HepG2 (cell line): Measurements from ENCODE around the gene CMC1. TPM values are rescaled to one million over a fixed set of nuclear protein-coding genes. Genes with fewer than 3 reads are reported as not detected.

Experiments
- CREB1 ChIP-seq, 2 experiments: fragments of 450-650 bp in 1 of 2; IDR thresholded peaks; 2 replicates each; pipeline ENCODE4 v1.6.1; 2016 to 2017; ENCODE audit warnings: control low read depth in 1 of 2, mild to moderate bottlenecking in 1 of 2, missing compliant biosample characterization in 1 of 2, missing genetic modification characterization in 1 of 2
- GATA4 ChIP-seq: sonication (generic); IDR thresholded peaks from 2 replicates; pipeline ENCODE4 v1.6.1; 2016; ENCODE audit warnings: antibody characterized with exemption, low read depth, borderline replicate concordance
- IKZF4 ChIP-seq: sonication (generic); formaldehyde crosslinking; IDR thresholded peaks from 2 replicates; pipeline ENCODE4 v1.5.1; 2020; ENCODE audit warnings: borderline replicate concordance, mild to moderate bottlenecking, low read depth, missing genetic modification reagents; ENCODE audit errors: not compliant biosample characterization
- MIER2 ChIP-seq: IDR thresholded peaks from 2 replicates; pipeline ENCODE4 v1.6.1; 2016; ENCODE audit warnings: missing biosample characterization, missing genetic modification reagents
- NFATC3 ChIP-seq: sonication (generic); formaldehyde crosslinking; IDR thresholded peaks from 2 replicates; pipeline ENCODE4 v1.5.1; 2020; ENCODE audit warnings: mild to moderate bottlenecking, missing genetic modification reagents
- RFXAP ChIP-seq: sonication (generic); formaldehyde crosslinking; IDR thresholded peaks from 2 replicates; pipeline ENCODE4 v1.4.0; 2020; ENCODE audit warnings: missing genetic modification reagents, borderline replicate concordance
- SIX4 ChIP-seq: sonication (generic); formaldehyde crosslinking; IDR thresholded peaks from 2 replicates; pipeline ENCODE4 v1.4.0; 2020; ENCODE audit warnings: missing genetic modification reagents
- ZBTB7A ChIP-seq: sonication (generic); formaldehyde crosslinking; IDR thresholded peaks from 2 replicates; pipeline ENCODE4 v1.8.0; 2022; ENCODE audit warnings: mild to moderate bottlenecking, missing genetic modification reagents
- ZNF263 ChIP-seq: sonication (generic); formaldehyde crosslinking; IDR thresholded peaks from 2 replicates; pipeline ENCODE4 v1.4.0; 2020; ENCODE audit warnings: missing genetic modification reagents
- ZNF552 ChIP-seq: sonication (generic); formaldehyde crosslinking; IDR thresholded peaks from 2 replicates; pipeline ENCODE4 v1.9.0; 2022; ENCODE audit warnings: missing genetic modification reagents, mild to moderate bottlenecking, borderline replicate concordance
- ZNF589 ChIP-seq: sonication (generic); formaldehyde crosslinking; conservative IDR thresholded peaks from 2 replicates; pipeline ENCODE4 v1.8.0; 2022; ENCODE audit warnings: mild to moderate bottlenecking, moderate library complexity, missing genetic modification reagents
- ZNF792 ChIP-seq: IDR thresholded peaks from 2 replicates; pipeline ENCODE4 v1.6.1; 2016
- ZSCAN20 ChIP-seq: sonication (generic); formaldehyde crosslinking; IDR thresholded peaks from 2 replicates; pipeline ENCODE4 v1.4.0; 2020; ENCODE audit warnings: missing genetic modification reagents, mild to moderate bottlenecking, borderline replicate concordance
- ZZZ3 ChIP-seq: sonication (generic); formaldehyde crosslinking; IDR thresholded peaks from 2 replicates; pipeline ENCODE4 v1.4.0; 2020; ENCODE audit warnings: missing genetic modification reagents, mild to moderate bottlenecking, borderline replicate concordance
- polyA plus RNA-seq, 8 experiments: library from polyadenylated mRNA; depleted of rRNA in 3 of 8; stranded (reverse) in 7 of 8; unstranded in 1 of 8; fragments of >200 nt; fragmentation: Illumina TruSeq in 4 of 8; extraction: Trizol in 4 of 8; gene quantifications; 2 replicates each; pipeline versions ENCODE4 v1.2.1 to v1.2.3, GENCODE V29; 2011 to 2016; ENCODE audit warnings: low read depth in 4 of 8, missing spikeins in 1 of 8, mixed read lengths in 1 of 8; ENCODE audit not compliant: insufficient read depth in 1 of 8
- total RNA-seq, 5 experiments: library from RNA; depleted of rRNA; stranded (reverse); fragments of >200 nt; fragmentation: Illumina TruSeq; extraction: Trizol; gene quantifications; 2 replicates each; pipeline ENCODE4 v1.2.3, GENCODE V29; 2016; ENCODE audit warnings: low read depth in 1 of 5
- TF ChIP-seq, protein P1 (sequence below): sonication (generic); formaldehyde crosslinking; IDR thresholded peaks from 2 replicates; pipeline ENCODE4 v1.8.0; 2022; ENCODE audit warnings: low read depth, missing genetic modification reagents
- TF ChIP-seq, protein P2 (sequence below): sonication (generic); formaldehyde crosslinking; IDR thresholded peaks from 2 replicates; pipeline ENCODE4 v1.5.0; 2020; ENCODE audit warnings: missing genetic modification reagents, mild to moderate bottlenecking, borderline replicate concordance
- TF ChIP-seq, protein P3 (sequence below): sonication (generic); formaldehyde crosslinking; IDR thresholded peaks from 2 replicates; pipeline ENCODE4 v1.5.1; 2020; ENCODE audit warnings: mild to moderate bottlenecking, missing genetic modification reagents, borderline replicate concordance
- TF ChIP-seq, protein P4 (sequence below): sonication (generic); formaldehyde crosslinking; IDR thresholded peaks from 2 replicates; pipeline ENCODE4 v1.8.0; 2022; ENCODE audit warnings: mild to moderate bottlenecking, missing genetic modification reagents, borderline replicate concordance
- TF ChIP-seq, protein P5 (sequence below): sonication (generic); formaldehyde crosslinking; IDR thresholded peaks from 2 replicates; pipeline ENCODE4 v1.5.1; 2020; ENCODE audit warnings: mild to moderate bottlenecking, moderate library complexity, missing genetic modification reagents

Gene CMC1
- total and polyA plus RNA-seq, 2 of the 13 experiments (the other 11 are each of a cell fraction or from before 2014, with no cell fraction given), result 22.1 to 29.5 TPM

DNA sequence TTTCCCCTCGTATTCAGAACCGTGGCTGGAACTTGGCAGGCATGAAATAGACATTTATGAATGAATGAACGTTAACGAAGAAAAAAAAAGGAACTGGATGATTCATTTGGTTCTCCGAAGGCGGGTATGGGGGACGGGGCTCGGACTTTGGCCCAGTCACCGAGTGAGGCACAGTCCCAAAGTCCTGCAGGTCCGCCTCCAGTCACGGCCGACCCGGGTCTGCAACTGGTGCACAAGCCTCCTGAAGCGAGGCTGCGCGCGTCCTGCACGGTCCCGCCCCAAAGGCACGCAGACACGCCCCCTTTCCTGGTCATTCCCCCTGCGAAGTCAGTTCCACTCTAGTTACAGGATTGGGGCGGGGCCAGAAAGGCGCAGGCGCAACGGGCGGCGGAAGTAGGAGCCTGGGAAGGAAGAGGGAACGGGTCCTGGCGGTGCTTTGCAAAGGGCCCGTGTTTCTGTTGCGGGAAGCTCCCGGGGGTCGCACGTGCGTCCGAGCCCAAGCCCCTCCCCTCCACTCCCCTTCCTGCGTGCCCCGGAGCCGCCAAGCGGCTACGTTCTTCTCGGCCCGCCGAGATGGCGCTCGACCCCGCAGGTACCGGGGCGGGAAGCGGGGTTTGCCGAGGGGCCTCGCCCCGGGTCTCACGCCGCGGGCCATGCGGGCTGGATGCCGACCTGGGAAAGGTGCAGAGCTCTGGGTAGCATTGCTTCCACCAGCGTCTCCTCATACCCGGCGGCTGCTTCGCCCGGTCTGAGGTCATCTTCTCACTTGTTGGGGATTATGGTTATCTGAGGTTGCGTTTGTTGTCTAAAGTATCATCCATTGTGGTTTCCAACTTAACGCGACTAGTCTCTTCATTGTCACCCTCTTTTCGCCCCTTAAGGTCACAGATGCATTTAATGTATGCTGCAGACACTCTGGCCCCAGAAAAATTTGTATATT is at the start of gene CMC1 (continued):
- TF ChIP-seq, protein P1, sequence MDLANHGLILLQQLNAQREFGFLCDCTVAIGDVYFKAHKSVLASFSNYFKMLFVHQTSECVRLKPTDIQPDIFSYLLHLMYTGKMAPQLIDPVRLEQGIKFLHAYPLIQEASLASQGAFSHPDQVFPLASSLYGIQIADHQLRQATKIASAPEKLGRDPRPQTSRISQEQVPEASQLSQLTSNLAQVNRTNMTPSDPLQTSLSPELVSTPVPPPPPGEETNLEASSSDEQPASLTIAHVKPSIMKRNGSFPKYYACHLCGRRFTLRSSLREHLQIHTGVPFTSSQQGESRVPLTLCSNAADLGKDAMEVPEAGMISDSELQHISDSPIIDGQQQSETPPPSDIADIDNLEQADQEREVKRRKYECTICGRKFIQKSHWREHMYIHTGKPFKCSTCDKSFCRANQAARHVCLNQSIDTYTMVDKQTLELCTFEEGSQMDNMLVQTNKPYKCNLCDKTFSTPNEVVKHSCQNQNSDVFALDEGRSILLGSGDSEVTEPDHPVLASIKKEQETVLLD (CRISPR knock-in tag), result peak; percentile 88
- TF ChIP-seq, protein P2, sequence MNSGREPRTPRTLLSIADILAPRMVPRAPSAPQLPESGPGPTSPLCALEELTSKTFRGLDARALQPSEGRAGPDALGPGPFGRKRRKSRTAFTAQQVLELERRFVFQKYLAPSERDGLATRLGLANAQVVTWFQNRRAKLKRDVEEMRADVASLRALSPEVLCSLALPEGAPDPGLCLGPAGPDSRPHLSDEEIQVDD, result peak; percentile 58; the same call in 1 of the 2 replicates
- TF ChIP-seq ZNF792 (0 out of 2 replicates have a peak, but pooled peaks have one; percentile 54), ZNF263 (CRISPR knock-in tag) (peak; percentile 74), RFXAP (CRISPR knock-in tag) (peak; percentile 75; the same call in 1 of the 2 replicates), IKZF4 (CRISPR knock-in tag) (peak; percentile 42), MIER2 (CRISPR knock-in tag) (no peak), ZSCAN20 (CRISPR knock-in tag) (peak; percentile 57; the same call in 1 of the 2 replicates), ZZZ3 (peak; percentile 53; the same call in 1 of the 2 replicates), SIX4 (CRISPR knock-in tag) (peak; percentile 62; the same call in 1 of the 2 replicates), CREB1 (IDR thresholded peaks at IDR 0.05) (0 out of 2 replicates have a peak, but pooled peaks have one; percentile 42), CREB1 (CRISPR knock-in tag; IDR thresholded peaks at IDR 0.05) (0 out of 2 replicates have a peak, but pooled peaks have one; percentile 36), ZNF589 (CRISPR knock-in tag) (peak; percentile 77; the same call in 1 of the 2 replicates), ZNF552 (CRISPR knock-in tag) (peak; percentile 71; the same call in 1 of the 2 replicates), NFATC3 (0 out of 2 replicates have a peak, but pooled peaks have one; percentile 29), GATA4 (peak; percentile 66; the same call in 1 of the 2 replicates), ZBTB7A (CRISPR knock-in tag) (peak; percentile 91)
- TF ChIP-seq, protein P3, sequence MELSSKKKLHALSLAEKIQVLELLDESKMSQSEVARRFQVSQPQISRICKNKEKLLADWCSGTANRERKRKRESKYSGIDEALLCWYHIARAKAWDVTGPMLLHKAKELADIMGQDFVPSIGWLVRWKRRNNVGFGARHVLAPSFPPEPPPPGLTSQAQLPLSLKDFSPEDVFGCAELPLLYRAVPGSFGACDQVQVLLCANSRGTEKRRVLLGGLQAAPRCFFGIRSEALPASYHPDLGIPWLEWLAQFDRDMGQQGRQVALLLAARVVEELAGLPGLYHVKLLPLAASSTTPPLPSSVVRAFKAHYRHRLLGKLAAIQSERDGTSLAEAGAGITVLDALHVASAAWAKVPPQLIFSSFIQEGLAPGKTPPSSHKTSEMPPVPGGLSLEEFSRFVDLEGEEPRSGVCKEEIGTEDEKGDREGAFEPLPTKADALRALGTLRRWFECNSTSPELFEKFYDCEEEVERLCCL (CRISPR knock-in tag), result no peak
- TF ChIP-seq, protein P4, sequence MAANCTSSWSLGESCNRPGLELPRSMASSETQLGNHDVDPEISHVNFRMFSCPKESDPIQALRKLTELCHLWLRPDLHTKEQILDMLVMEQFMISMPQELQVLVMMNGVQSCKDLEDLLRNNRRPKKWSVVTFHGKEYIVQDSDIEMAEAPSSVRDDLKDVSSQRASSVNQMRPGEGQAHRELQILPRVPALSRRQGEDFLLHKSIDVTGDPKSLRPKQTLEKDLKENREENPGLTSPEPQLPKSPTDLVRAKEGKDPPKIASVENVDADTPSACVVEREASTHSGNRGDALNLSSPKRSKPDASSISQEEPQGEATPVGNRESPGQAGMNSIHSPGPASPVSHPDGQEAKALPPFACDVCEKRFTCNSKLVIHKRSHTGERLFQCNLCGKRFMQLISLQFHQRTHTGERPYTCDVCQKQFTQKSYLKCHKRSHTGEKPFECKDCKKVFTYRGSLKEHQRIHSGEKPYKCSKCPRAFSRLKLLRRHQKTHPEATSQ (CRISPR knock-in tag), result peak; percentile 88; the same call in 1 of the 2 replicates
- TF ChIP-seq, protein P5, sequence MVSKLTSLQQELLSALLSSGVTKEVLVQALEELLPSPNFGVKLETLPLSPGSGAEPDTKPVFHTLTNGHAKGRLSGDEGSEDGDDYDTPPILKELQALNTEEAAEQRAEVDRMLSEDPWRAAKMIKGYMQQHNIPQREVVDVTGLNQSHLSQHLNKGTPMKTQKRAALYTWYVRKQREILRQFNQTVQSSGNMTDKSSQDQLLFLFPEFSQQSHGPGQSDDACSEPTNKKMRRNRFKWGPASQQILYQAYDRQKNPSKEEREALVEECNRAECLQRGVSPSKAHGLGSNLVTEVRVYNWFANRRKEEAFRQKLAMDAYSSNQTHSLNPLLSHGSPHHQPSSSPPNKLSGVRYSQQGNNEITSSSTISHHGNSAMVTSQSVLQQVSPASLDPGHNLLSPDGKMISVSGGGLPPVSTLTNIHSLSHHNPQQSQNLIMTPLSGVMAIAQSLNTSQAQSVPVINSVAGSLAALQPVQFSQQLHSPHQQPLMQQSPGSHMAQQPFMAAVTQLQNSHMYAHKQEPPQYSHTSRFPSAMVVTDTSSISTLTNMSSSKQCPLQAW, result peak; percentile 87
